ENCODE data around the gene CCDC51. TPM values are rescaled to one million over a fixed set of nuclear protein-coding genes. Genes with fewer than 3 reads are reported as not detected.

CCDC51 gene
- total and polyA plus RNA-seq, 2 donors (not counting 3 experiments of a cell fraction or from before 2014, with no cell fraction given) = 11.2 to 11.3 TPM

- intact Hi-C loops (cut with micrococcal nuclease) (no loop called here), dilution Hi-C loops (cut with MboI; ENCODE audit: extremely low pct_ligation_motif_present, low sequenced_read_pairs) (no loop called here)
- no peak for DNase-seq (ENCODE audit: low read depth, low spot score)
- Histone ChIP-seq H3K4me2 (ENCODE audit: insufficient read depth, low read length) (no peak overlapping the region), H3K79me2 (ENCODE audit: control insufficient read depth, insufficient read depth, low read length) (no peaks in the 10 kb centered on the region), H3K36me3 (ENCODE audit: control insufficient read depth in 2 of 2, extremely low read depth in 1 of 2, insufficient read depth in 2 of 2, low read length in 2 of 2) (peaks cover 0 to 25% of the 10 kb centered on the region in 2 experiments), H3K4me1 (ENCODE audit: control insufficient read depth, extremely low read depth, insufficient read depth, low read length) (no peaks in the 10 kb centered on the region), H3K4me3 (replicated peaks in 1 of 3; ENCODE audit: insufficient read depth in 1 of 3, low read depth in 1 of 3, low read length in 3 of 3) (no peak overlapping the region), H3K9me3 (replicated peaks; ENCODE audit: control insufficient read depth, insufficient read depth, low read length) (no peaks in the 10 kb centered on the region), H3K27me3 (ENCODE audit: control insufficient read depth in 2 of 2, insufficient read depth in 2 of 2, low read length in 2 of 2) (no peaks in the 10 kb centered on the region), H3K9ac (replicated peaks; ENCODE audit: extremely low read depth, insufficient read depth, low read length) (no peak overlapping the region), H3K27ac (ENCODE audit: insufficient read depth, low read depth, low read length) (no peak overlapping the region), H3K9me1 (replicated peaks; ENCODE audit: control insufficient read depth, extremely low read depth, insufficient read depth, low read length) (no peaks in the 10 kb centered on the region), H4K20me1 (replicated peaks; ENCODE audit: control insufficient read depth, extremely low read depth, insufficient read depth, low read length) (no peaks in the 10 kb centered on the region), H2AFZ (ENCODE audit: low read depth, low read length) (no peak overlapping the region)
- ChIA-PET POLR2A (no interaction called here), CTCF (interaction anchor here (1.4 to 4.0 kb wide), 2 partner anchors 15 to 20 kb away, joined by 5 to 46 read pairs; no protein-coding TSS in a partner anchor)
- TF ChIP-seq GATA2 (IDR thresholded peaks at IDR 0.05; ENCODE audit: insufficient read depth, insufficient read length, low read depth, low read length) (no peak), POLR2AphosphoS5 (IDR thresholded peaks at IDR 0.05; ENCODE audit: insufficient read depth, low read depth, low read length) (no peak), MYC (IDR thresholded peaks at IDR 0.05; ENCODE audit: low read depth, low read length) (no peak), JUN (IDR thresholded peaks at IDR 0.05; ENCODE audit: borderline replicate concordance, insufficient read depth, insufficient read length, low read depth) (no peak), FOS (IDR thresholded peaks at IDR 0.05; ENCODE audit: borderline replicate concordance, insufficient read depth, low read length) (no peak), MAX (IDR thresholded peaks at IDR 0.05; ENCODE audit: insufficient read depth, insufficient read length) (no peak), POLR2A (IDR thresholded peaks at IDR 0.05; ENCODE audit: low read depth, low read length) (no peak), EZH2 (IDR thresholded peaks at IDR 0.05; ENCODE audit: borderline replicate concordance, low read depth, low read length, severe bottlenecking) (no peak), CTCF (IDR thresholded peaks at IDR 0.05; ENCODE audit: extremely low read depth in 1 of 2, insufficient read depth in 1 of 2, low read depth in 1 of 2, low read length in 2 of 2) (no peak)
- no peak for FAIRE-seq
- BruUV-seq (replicated peaks) = no TSS peak
Measured at GRCh38 chr3:48416091-48416505, 23.8 kb downstream of the CCDC51 start.
